GM19372 (cell line): ENCODE data around the gene PFDN1.

ENCODE experiments used
- ATAC-seq: cut with Tn5 transposase; IDR thresholded peaks from one replicate; pipeline ENCODE4 v1.9.1; 2021; ENCODE audit warnings: mild to moderate bottlenecking, low read depth, moderate library complexity; ENCODE audit not compliant: unreplicated experiment

PFDN1 gene

DNA sequence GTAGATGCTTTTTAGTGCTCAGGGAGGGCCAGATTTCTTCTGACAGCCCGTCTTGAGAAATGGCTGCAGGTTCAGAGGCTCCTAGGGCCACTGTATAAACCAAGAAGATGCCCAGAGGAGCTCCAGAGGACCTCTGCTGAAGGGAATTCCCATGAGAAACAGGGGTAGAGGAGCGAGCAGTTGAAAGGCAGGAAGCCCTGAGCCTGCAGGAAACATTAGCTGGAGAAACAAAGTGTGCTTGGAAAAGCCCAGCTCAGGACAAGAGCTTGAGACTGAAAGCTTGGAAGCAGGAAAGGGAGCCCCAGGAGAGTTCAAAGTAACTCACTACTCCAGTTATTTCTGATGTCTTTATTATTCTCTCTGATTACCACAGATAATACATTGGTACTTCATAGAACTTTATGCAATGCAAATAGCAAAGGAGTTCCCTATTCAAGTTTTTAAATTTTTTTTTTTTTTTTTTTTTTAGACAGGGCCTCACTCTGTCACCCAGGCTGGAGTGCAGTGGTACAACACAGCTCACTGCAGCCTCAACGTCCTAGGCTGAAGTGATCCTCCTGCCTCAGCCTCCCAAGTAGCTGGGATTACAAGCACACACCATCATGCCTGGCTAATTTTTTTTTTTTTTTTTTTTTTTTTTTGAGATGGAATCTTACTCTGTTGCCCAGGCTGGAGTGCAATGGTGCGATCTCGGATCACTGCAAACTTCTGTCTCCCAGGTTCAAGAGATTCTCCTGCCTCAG lies 27.0 kb upstream of the PFDN1 start:
- ATAC-seq, result no peak

DNA sequence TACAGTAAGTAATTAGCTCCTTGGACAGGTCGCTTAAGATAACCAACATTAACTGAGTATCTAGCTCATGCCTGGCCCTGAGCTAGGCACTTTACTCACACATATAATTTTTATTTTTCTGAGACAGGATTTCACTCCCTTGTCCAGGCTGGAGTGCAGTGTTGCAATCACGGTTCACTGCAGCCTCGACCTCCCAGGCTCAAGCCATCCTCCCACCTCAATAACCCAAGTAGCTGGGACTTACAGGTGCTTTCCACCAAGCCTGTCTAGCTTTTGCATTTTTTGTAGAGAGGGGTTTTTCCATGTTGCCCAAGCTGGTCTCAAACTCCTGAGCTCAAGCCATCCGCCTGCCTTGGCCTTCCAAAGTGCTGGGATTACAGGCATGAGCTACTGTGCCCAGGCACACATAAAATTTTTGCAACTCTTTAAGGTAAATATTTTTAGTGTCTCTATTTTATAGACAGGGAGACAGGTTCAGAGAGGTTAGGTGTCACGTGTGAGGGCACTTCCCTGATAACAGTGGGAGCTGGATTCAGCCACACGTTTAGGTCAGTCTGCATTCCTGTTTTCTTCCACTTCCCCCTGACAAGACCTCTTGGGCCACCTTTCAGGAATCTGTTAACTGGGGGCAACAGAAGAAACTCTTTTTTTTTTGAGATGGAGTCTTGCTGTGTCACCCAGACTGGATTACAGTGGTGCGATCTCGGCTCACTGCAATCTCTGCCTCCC lies 25.3 kb upstream of the PFDN1 start:
- no peak for ATAC-seq

DNA sequence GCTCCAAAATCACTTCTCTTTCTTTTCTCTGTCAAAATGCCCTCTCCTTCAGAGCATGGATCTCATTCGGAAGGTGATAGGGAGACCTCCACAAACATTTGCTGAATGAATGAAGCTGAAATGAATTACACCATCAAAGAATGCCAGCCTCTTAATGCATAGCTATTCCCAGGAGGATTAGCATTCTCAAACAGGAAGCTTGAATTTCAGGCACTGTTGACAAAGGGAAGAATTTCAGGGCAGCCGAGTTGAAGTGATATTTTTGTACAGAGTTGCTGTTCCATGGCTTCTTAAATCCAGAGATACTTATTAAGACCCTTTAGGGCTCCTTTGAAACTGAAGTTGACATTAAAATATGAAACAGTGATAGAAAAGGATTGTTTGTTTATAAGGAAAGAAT lies 24.7 kb upstream of the PFDN1 start:
- no peak for ATAC-seq

DNA sequence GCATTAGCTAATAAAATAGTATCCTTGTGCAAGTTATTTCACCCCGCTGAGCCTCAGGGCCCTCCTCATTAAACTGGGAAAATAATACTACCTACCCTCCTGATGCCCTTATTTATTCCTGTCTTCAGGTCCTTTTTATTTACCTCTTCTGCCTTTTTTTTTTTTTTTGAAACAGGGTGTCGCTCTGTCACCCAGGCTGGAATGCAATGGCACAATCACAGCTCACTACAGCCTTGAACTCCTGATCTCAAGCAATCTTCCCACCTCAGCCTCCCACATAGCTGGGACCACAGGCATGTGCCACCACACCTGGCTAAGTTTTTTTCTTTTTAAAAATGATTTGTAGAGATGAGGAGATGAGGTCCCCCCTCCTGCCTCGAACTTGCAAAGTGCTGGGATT lies 22.6 kb upstream of the PFDN1 start:
- no peak for ATAC-seq

DNA sequence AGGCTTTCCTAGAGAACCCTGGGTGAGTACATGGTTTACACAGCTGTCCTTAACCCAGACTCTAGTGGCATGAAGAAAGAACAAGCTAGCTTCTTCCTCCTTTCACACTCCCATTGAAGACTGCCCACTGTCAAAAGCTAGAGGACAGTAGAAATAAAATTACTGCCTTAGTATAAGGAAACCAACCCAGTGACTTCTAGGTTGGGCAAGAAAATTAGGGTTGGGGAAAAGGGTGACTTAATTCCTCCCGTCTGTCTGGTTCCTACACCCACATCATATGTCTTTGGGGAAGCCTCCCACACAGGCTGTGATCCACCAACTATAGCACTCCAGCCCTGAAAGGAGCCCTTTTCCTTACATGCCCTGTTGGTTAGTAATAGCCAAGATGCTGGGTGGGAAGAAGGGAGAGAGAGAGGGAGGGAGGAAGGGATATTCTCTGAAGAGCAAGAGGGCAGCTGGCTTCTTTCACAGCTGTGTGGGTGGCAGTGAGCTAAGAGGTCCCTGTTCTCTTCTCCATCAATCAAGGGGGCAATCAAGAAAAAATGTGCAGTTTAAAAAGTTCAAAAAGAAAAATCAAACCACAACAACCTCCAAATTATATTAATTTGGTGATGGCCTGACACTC lies 21.8 kb upstream of the PFDN1 start:
- no peak for ATAC-seq

DNA sequence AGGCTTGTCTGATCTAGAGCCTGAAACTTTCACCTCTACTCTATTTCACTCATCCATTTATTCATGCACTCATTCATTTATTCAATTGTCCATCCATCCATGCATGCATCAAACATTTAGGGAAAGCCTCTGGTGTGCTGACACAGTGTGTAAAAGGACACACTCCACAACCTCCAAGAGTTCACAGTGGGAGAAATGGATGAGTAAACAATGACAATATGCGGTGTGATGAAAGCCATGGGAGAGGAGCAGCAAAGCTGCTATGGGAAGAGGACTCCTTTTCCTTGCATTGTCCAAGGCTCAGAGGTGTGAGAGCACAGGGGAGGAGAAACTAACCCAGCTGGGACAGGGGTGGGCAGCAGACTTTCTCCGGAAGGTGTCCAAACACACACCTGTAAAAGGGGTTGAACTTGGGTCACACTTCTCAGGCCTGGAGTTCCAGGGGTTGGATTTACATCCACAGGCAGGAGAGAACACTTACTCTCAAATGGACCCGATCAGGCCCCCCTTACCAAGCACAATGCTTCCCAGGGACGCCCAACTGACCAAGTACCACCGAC lies 21.2 kb upstream of the PFDN1 start:
- ATAC-seq, result no peak

DNA sequence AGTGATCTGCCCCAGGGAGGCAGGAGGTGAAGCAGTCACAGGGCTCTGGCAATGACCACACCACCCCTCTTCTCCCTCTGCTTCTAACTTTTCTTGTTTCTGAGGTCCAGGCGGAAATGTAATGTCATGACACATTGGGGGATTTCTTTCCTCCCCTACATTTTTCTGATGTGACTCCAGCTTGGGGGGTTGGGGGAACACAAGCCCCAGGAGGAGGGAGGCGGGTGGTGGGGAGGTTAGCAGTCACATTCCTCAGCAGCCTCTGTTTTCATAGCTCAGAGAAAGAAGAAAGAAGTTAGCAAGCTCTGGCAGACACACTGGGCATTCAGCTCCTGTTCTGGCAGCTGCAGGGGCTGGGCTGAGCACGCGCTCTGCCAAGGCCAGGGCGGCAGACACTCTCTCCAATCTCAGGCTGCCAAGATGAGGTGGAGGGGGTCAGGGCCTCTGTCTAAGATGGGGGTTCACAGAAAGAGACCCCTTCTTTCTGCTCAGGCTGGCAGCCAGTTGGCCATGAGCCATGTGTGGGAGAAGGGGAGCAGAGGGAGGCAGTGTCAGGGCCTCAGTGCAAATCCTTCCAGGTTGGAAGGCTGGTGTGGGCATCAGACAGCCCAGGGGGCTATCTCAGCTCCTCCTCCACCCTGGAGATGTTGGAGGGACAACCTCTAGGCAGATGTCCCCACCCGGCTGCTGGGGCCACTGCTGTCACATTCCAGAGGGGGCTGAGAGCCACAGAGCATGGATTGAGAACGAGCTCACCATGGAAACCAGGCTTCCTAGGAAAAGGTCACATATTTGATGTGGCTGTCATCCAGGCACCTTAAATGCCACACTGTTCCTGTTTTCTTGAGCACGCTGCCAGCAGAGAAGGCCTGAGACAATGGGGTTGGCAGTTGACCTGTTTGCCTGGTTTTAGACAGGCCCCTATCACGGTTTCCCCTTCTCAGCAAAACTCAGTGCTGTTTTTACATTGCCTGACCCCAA lies 20.1 kb upstream of the PFDN1 start:
- no peak for ATAC-seq

DNA sequence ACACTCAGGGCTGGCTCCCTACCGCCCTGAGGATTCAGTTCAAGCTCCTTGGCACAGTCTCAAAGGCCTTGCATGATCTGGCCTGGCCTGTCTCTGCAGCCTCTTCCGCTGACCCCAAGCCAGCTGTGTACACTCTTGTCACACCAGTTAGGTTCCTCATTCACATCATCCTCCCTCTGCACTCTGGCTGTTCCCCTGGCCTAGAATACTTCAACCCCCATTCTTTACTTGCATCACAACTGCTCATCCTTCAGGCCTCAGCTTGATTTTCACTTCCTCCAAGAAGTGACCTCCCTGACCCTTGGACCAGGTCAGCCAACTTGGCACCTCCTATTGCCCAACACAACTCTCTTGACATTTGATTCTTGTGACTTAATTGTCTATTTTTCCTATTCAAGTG lies 18.9 kb upstream of the PFDN1 start:
- ATAC-seq, result no peak

DNA sequence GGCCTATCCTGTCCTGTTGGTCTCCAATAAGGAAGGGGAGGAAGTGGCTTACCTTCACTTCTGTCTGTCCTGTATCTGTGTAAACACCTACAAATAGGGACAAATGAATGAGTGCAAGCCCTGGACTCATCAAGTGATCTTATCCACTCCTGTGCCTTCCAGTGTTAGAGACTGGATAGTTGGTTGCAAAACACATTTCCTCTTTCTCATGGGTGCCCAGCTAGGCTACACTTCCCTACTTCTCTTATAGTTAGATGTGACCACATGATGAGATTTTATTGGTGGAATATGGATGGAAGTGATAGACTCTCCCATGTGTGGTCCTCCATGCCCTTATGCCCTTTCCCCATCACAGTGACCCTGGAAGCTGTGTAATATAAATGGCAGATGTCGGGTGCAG lies 16.9 kb upstream of the PFDN1 start:
- no peak for ATAC-seq

DNA sequence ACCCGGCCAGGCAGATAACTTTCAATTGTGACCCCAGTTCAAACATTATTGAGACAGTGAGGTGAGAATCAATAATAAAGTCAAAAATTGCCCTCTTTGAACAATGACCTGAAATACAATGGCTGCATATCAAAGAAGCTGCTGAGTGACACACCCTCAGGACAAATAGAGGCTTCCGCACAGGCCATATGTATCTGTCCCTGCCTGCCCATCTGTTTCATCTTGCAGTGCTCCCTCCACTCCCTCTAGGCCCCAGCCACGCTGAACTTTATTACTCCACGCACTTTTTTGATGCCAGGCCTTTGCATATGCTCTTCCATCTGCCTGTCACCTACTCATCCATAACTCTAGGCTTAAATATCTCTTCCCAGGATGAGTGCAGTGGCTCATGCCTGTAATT lies 15.9 kb upstream of the PFDN1 start:
- ATAC-seq, result no peak

DNA sequence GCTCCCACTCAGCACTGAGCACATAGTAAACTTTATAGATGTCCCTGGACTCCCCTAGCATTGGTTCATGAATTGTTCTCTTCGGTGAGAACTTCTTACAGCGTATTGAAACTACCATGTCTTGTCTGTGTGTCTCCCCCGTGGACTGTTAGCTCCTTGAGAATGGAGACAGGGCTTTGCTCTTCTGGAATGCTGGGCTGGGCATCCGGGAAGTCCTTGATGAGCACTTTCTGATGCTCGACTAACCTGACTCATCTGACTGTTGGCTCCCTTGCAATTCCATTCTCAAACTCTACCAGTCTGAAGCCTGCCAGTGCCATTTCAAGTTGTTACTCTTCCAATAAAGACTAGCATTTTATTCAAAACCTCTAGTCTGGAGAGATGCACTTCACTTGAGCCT lies 15.0 kb upstream of the PFDN1 start:
- no peak for ATAC-seq

DNA sequence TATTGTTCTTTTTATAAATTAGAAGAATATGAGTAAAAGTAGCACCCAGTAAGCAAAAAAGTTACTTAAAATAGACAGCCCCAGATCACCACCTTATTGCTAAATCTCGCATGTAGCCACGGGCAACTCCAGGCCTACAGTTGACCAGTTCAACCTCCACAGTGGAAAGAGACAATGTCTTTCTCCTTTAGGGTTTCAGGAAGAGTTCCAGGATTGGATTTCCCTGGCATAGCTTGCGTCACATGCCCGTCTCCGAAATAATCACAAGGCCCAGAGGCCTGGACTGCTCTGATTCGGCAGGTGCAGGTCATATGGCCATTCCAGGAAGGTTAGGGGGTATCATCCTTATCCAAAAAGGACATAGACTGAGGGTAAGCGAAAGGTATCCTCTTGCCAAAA lies 9.9 kb upstream of the PFDN1 start:
- no peak for ATAC-seq

DNA sequence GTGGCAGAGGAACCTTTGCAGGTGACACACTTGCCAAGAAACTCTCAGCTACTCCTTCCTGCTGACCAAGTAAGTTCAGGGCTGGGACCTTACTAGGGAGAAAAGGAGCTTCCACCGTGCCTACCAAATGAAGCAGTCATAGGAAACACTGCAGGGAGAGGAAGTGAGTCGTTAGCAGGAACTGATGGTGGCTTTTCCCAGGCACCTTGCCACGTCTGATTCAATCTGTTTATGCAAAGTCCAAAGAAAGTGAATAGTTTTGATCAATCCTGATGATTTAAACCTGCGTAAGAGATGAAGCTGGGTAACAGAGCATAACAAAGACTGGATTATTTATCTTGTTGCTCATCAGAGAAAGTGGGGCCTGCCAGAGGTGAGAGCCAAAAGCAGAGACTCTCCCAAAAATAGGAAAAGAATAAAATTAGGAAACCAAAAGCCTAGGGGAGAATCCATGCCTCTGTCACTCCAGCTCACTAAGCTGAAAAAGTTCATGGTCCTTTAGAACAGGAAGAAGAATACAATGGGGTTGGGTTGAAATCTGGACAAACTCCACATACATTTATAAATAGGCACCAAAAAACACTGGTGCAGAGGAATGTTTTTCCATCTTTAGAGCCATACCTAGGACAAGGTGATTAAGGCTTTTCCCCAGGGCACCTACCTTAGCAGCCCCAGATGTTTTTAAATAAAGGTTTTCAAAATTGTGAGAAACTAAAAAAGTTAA lies 9.3 kb upstream of the PFDN1 start:
- ATAC-seq, result no peak

DNA sequence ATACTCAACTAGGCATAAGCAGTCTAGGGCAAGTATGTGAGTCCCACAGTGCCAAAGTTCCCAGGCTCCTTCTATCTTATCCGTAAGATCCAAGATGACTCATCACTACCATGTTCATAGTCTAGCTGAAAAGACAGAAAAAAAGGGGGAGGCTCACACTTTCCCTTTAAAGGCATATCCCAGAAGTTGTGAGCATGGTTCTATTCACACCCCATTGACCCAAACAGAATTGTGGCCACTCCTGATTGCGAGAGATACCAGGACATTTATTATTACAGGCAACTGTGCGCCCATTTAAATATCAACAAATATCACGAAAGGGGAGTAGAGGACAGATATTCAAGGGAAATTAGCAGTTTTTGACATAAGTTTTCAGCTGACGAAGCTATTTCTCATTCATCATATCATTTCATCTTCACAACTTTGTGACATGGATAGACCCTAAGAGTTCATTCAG lies 8.1 kb upstream of the PFDN1 start:
- no peak for ATAC-seq

DNA sequence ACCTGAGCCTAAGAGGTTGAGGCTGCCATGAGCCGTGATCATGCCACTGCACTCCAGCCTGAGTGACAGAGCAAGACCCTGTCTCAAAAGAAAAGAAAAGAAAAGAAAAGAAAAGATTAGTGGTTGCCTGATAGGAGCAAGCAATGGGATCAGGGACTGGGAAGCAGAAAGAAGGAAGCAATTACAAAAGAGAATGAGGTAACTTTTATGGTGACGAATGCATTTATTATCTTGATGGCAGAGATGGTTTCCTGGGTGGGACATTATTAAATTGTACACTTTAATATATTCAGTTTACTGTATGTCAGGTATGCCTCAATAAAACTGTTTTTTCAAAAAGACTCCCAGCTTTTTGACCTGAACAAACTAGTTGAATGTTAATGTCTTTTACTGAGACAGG lies 7.5 kb upstream of the PFDN1 start:
- no peak for ATAC-seq

DNA sequence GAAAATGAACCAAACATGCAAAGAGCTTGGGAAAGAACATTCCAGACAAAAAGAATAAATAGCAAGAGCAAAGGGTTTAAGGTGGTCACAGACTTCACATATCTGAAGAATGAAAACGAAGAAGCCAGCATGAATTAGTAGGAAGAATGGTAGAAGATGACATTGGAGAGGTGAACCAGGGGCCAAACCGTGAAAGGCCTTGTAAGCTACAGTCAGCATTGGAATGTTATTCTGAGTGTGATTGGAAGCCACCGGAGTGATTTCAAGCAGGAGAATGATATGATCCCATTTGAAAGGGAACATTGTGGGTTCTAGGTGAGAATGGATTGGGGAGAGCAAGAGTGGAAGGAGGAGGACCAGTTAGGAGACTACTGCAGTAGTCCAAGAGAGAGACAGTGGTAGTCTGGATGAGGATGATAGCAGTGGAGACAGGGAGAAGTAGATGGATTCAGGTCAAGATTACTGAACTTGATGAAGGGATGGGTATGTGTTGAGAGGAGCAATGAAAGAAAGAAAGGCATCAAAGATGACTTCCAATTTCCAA lies 6.9 kb upstream of the PFDN1 start:
- no peak for ATAC-seq

DNA sequence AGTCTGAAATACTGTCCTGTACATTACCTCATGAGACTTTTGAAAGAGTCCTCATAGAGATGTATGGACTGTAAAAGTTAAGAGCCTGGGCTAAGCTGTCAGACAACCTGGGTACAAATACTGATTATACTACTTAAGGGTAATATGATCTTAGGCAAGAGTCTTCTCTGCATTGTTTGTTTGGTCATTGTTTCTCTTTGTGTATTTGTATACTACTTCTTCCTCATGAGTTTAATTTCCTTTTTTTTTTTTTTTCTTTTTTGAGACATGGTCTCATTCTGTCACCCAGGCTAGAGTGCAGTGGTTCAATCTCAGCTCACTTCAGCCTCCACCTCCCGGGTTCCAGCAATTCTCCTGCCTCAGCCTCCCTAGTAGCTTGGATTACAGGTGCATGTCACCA lies 2.6 kb upstream of the PFDN1 start:
- ATAC-seq, result no peak

DNA sequence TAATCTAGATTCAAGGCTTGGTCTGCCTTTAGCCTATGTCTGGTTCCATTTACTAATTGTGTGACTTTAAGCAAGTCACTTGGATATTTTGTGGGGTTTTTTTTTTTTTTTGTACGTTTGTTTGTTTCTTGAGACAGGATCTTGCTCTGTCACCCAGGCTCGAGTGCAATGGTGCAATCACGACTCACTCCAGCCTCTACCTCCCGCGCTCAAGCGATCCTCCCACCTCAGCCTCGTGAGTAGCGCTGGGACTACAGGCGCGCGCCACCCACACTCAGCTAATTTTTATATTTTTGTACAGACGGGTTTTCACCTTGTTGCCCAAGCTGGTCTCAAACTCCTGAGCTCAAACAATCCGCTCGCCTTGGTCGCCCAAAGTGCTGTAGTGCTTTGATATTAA lies 1.1 kb upstream of the PFDN1 start:
- no peak for ATAC-seq

DNA sequence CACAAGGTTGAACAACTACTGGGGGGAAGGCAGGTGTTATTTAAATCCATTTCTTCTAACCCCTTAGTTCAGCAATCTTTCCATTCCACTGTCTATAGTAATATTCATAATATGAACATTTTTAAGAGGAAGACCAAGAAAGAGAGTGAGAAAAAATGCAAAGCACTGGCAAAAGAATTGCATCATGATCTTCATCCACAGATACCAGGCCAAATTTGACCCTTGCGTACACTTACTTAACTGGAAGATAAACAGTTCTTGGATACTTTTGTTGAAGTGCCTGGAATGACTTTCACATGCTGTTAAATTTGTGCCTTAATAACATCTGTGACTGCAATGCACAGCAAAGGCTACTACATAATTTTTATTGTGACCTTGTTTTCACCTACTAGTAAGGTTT lies 1.8 kb downstream of the PFDN1 start:
- no peak for ATAC-seq
